Trophoblast cell (in vitro differentiated cells and primary cell): ENCODE results near the gene CFAP53.

Experiments
- DNase-seq, 2 donors: peaks; one replicate each; pipeline ENCODE4 v3.0.0-alpha.2; 2016
- H2AFZ ChIP-seq: 2 replicates; pipeline ENCODE4 v1.6.1; 2013; ENCODE audit warnings: low read length, moderate library complexity, mild to moderate bottlenecking; ENCODE audit not compliant: insufficient read depth, poor library complexity
- H2AK5ac ChIP-seq: 2 replicates; pipeline ENCODE4 v1.6.1; 2013; ENCODE audit warnings: mild to moderate bottlenecking, low read length
- H2BK120ac ChIP-seq: 2 replicates; pipeline ENCODE4 v1.6.1; 2013; ENCODE audit warnings: low read length, mild to moderate bottlenecking, moderate library complexity; ENCODE audit not compliant: insufficient read depth, poor library complexity
- H2BK12ac ChIP-seq: 2 replicates; pipeline ENCODE4 v1.6.1; 2013; ENCODE audit warnings: mild to moderate bottlenecking, low read length, moderate library complexity
- H2BK5ac ChIP-seq: 2 replicates; pipeline ENCODE4 v1.6.1; 2013; ENCODE audit warnings: low read length, low read depth, moderate library complexity, mild to moderate bottlenecking; ENCODE audit not compliant: poor library complexity
- H3K14ac ChIP-seq: 2 replicates; pipeline ENCODE4 v1.6.1; 2013; ENCODE audit warnings: mild to moderate bottlenecking, low read length
- H3K18ac ChIP-seq: 2 replicates; pipeline ENCODE4 v1.6.1; 2013; ENCODE audit warnings: mild to moderate bottlenecking, low read length
- H3K23ac ChIP-seq: 2 replicates; pipeline ENCODE4 v1.6.1; 2013; ENCODE audit warnings: low read length
- H3K27ac ChIP-seq: 2 replicates; pipeline ENCODE4 v1.5.1; 2013; ENCODE audit warnings: low read depth, mild to moderate bottlenecking, inconsistent platforms, low read length, moderate library complexity
- H3K27me3 ChIP-seq: 2 replicates; pipeline ENCODE4 v1.6.1; 2013; ENCODE audit warnings: inconsistent platforms, mild to moderate bottlenecking, low read length, moderate library complexity; ENCODE audit not compliant: insufficient read depth
- H3K36me3 ChIP-seq, 2 experiments: 1 replicate in 1 of 2; 2 replicates in 1 of 2; pipeline ENCODE4 v1.6.1; 2013; ENCODE audit warnings: low read length in 2 of 2, mild to moderate bottlenecking in 2 of 2, moderate library complexity in 1 of 2; ENCODE audit not compliant: insufficient read depth in 2 of 2, control insufficient read depth in 1 of 2
- H3K4ac ChIP-seq: 2 replicates; pipeline ENCODE4 v1.6.1; 2013; ENCODE audit warnings: low read depth, mild to moderate bottlenecking, low read length, moderate library complexity
- H3K4me1 ChIP-seq, 2 experiments: 1 replicate in 1 of 2; 2 replicates in 1 of 2; pipeline ENCODE4 v1.6.1; 2013; ENCODE audit warnings: low read length in 2 of 2, mild to moderate bottlenecking in 2 of 2, moderate library complexity in 1 of 2; ENCODE audit not compliant: insufficient read depth in 2 of 2, control insufficient read depth in 1 of 2
- H3K4me2 ChIP-seq: 2 replicates; pipeline ENCODE4 v1.6.1; 2013; ENCODE audit warnings: inconsistent platforms, mild to moderate bottlenecking, low read length, moderate library complexity
- H3K4me3 ChIP-seq: 2 replicates; pipeline ENCODE4 v1.5.1; 2013; ENCODE audit warnings: mild to moderate bottlenecking, low read depth, low read length, inconsistent platforms
- H3K79me1 ChIP-seq: one replicate; pipeline ENCODE4 v1.6.1; 2013; ENCODE audit warnings: low read length
- H3K79me2 ChIP-seq: 2 replicates; pipeline ENCODE4 v1.6.1; 2013; ENCODE audit warnings: low read length, mild to moderate bottlenecking; ENCODE audit not compliant: control insufficient read depth, insufficient read depth, poor library complexity
- H3K9ac ChIP-seq: 2 replicates; pipeline ENCODE4 v1.6.1; 2013; ENCODE audit warnings: mild to moderate bottlenecking, low read length
- H3K9me3 ChIP-seq: 2 replicates; pipeline ENCODE4 v1.6.1; 2013; ENCODE audit warnings: low read depth, mild to moderate bottlenecking, control low read depth, inconsistent platforms, low read length; ENCODE audit not compliant: insufficient read depth
- H4K12ac ChIP-seq: 2 replicates; pipeline ENCODE4 v1.6.1; 2013; ENCODE audit warnings: low read depth, mild to moderate bottlenecking, low read length, moderate library complexity
- H4K8ac ChIP-seq: 2 replicates; pipeline ENCODE4 v1.6.1; 2013; ENCODE audit warnings: low read depth, mild to moderate bottlenecking, low read length, moderate library complexity
- H4K91ac ChIP-seq: one replicate; pipeline ENCODE4 v1.6.1; 2013; ENCODE audit warnings: low read depth, mild to moderate bottlenecking, low read length, moderate library complexity
- WGBS: extraction: QIAGEN DNeasy Blood & Tissue Kit; methylation state at CpG from one replicate; pipeline ENCODE4 v1.1.7; 2013; ENCODE audit warnings: missing lambda C conversion rate; ENCODE audit not compliant: insufficient read length, insufficient coverage; ENCODE audit errors: extremely low coverage; 5-methylcytosine and 5-hydroxymethylcytosine counted together

The CFAP53 gene

GRCh38 chr18:50194631-50195532 is 71.4 kb downstream of the CFAP53 start, which contains the start of gene MYO5B:
Gene MYO5B (minus strand): TSS chr18:50195147. CDS start chr18:50194793, 354 bp downstream.
- Histone ChIP-seq H3K9ac (peak within 1 kb of the TSS; percentile 78), H3K4me1 (peaks cover 12 to 14% of the 10 kb centered on the region in 2 experiments), H3K9me3 (no peaks in the 10 kb centered on the region), H2BK5ac (peak within 1 kb of the TSS; percentile 78), H3K36me3 (no peaks in the 10 kb centered on the region), H3K79me2 (peaks cover 10% of the 10 kb centered on the region), H2BK120ac (peak within 1 kb of the TSS; percentile 87), H3K4ac (peak within 1 kb of the TSS; percentile 76), H3K79me1 (peaks cover 8% of the 10 kb centered on the region), H3K14ac (peak within 1 kb of the TSS; percentile 93), H3K27me3 (peaks cover 12% of the 10 kb centered on the region), H2BK12ac (peak within 1 kb of the TSS; percentile 74), H2AFZ (peak within 1 kb of the TSS; percentile 94), H3K23ac (no peak within 1 kb of the TSS), H3K4me3 (peak within 1 kb of the TSS; percentile 89), H4K8ac (peak within 1 kb of the TSS; percentile 86), H4K91ac (peak within 1 kb of the TSS; percentile 85), H3K18ac (peak within 1 kb of the TSS; percentile 95), H3K4me2 (peak within 1 kb of the TSS; percentile 99), H3K27ac (no peak within 1 kb of the TSS), H4K12ac (peak within 1 kb of the TSS; percentile 81), H2AK5ac (no peak within 1 kb of the TSS)
- DNase-seq = peak; percentile 73 to 85
- WGBS = no CpG with 5 or more reads among the region's 115 CpGs

GRCh38 chr18:50193796-50194630 is 72.3 kb downstream of the CFAP53 start:
- H2AK5ac ChIP-seq = no peak overlapping the region
- no peak overlapping the region for H3K27ac ChIP-seq
- H3K27me3 ChIP-seq = peaks cover 12% of the 10 kb centered on the region
- no peak overlapping the region for H2BK5ac ChIP-seq
- H3K36me3 ChIP-seq = no peaks in the 10 kb centered on the region
- H3K9me3 ChIP-seq = no peaks in the 10 kb centered on the region
- peak overlapping the region; percentile 78 for H3K9ac ChIP-seq
- peak overlapping the region; percentile 87 for H2BK120ac ChIP-seq
- peak overlapping the region; percentile 99 for H3K4me2 ChIP-seq
- peak overlapping the region; percentile 89 for H3K4me3 ChIP-seq
- H4K12ac ChIP-seq = peak overlapping the region; percentile 81
- no peak overlapping the region for H3K23ac ChIP-seq
- H2BK12ac ChIP-seq = peak overlapping the region; percentile 74
- peaks cover 8% of the 10 kb centered on the region for H3K79me1 ChIP-seq
- peak overlapping the region; percentile 95 for H3K18ac ChIP-seq
- peaks cover 12 to 14% of the 10 kb centered on the region in 2 experiments for H3K4me1 ChIP-seq
- H4K91ac ChIP-seq = peak overlapping the region; percentile 85
- DNase-seq = peak in 1 of 2 donors; percentile 30
- H2AFZ ChIP-seq = peak overlapping the region; percentile 94
- no CpG with 5 or more reads among the region's 68 CpGs for WGBS
- peak overlapping the region; percentile 93 for H3K14ac ChIP-seq
- peak overlapping the region; percentile 76 for H3K4ac ChIP-seq
- peak overlapping the region; percentile 86 for H4K8ac ChIP-seq
- H3K79me2 ChIP-seq = peaks cover 10% of the 10 kb centered on the region

- no peak overlapping the region for H2AK5ac ChIP-seq
- H2BK12ac ChIP-seq = no peak overlapping the region
- H4K12ac ChIP-seq = no peak overlapping the region
- H3K27ac ChIP-seq = no peak overlapping the region
- no peak overlapping the region for H2BK5ac ChIP-seq
- H3K4me2 ChIP-seq = peak overlapping the region; percentile 99
- H3K14ac ChIP-seq = no peak overlapping the region
- H3K36me3 ChIP-seq = no peaks in the 10 kb centered on the region
- no peak overlapping the region for H4K8ac ChIP-seq
- H2AFZ ChIP-seq = no peak overlapping the region
- peaks cover 10% of the 10 kb centered on the region for H3K79me2 ChIP-seq
- H4K91ac ChIP-seq = no peak overlapping the region
- no peak for DNase-seq
- peaks cover 12% of the 10 kb centered on the region for H3K27me3 ChIP-seq
- no peak overlapping the region for H3K4ac ChIP-seq
- H3K9me3 ChIP-seq = no peaks in the 10 kb centered on the region
- H3K9ac ChIP-seq = no peak overlapping the region
- no peak overlapping the region for H3K23ac ChIP-seq
- H2BK120ac ChIP-seq = no peak overlapping the region
- peaks cover 8% of the 10 kb centered on the region for H3K79me1 ChIP-seq
- H3K4me1 ChIP-seq = peaks cover 12 to 14% of the 10 kb centered on the region in 2 experiments
- H3K18ac ChIP-seq = no peak overlapping the region
- peak overlapping the region; percentile 89 for H3K4me3 ChIP-seq
- WGBS = no CpG with 5 or more reads among the region's 31 CpGs
Measured at GRCh38 chr18:50192995-50193795, 73.1 kb downstream of the CFAP53 start.

- DNase-seq = no peak
- Histone ChIP-seq H2BK12ac (no peak overlapping the region), H3K4me3 (no peak overlapping the region), H3K79me1 (peaks cover 8% of the 10 kb centered on the region), H4K8ac (no peak overlapping the region), H2AK5ac (no peak overlapping the region), H3K18ac (no peak overlapping the region), H4K12ac (no peak overlapping the region), H3K4me2 (no peak overlapping the region), H3K23ac (no peak overlapping the region), H3K79me2 (peaks cover 10% of the 10 kb centered on the region), H2BK120ac (no peak overlapping the region), H3K9me3 (no peaks in the 10 kb centered on the region), H3K36me3 (no peaks in the 10 kb centered on the region), H3K4ac (no peak overlapping the region), H3K9ac (no peak overlapping the region), H3K4me1 (peaks cover 12 to 14% of the 10 kb centered on the region in 2 experiments), H2BK5ac (no peak overlapping the region), H3K27me3 (peaks cover 12% of the 10 kb centered on the region), H3K14ac (no peak overlapping the region), H2AFZ (no peak overlapping the region), H3K27ac (no peak overlapping the region), H4K91ac (no peak overlapping the region)
- WGBS = no CpG with 5 or more reads among the region's 1 CpG
Measured at GRCh38 chr18:50190926-50191325, 75.4 kb downstream of the CFAP53 start.
